ENCODE results near the gene FAM193A.

DNA sequence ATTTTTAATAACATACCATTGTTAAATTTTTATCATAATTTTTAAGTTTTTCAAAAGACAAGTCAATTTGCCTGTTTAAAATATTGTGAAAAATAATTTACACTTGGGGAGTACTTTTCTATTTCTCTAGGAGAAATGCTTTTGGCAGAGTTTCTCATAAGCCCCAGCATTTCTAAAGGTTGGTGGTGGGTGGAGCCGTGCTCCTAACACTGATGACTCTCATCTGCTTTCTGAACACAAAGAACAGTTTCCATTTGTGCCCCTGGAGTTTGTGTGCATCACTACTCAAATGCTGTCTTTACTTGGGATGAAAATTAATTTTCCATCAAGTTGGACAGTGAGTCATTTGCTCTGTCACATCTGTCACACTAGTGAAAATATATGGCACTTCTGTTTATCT, 162.1 kb downstream of the FAM193A start:
- no peak for TF ChIP-seq EZH2phosphoT487 (conservative IDR thresholded peaks at IDR 0.05; ENCODE audit: low read length)
- TF ChIP-seq, protein P1, sequence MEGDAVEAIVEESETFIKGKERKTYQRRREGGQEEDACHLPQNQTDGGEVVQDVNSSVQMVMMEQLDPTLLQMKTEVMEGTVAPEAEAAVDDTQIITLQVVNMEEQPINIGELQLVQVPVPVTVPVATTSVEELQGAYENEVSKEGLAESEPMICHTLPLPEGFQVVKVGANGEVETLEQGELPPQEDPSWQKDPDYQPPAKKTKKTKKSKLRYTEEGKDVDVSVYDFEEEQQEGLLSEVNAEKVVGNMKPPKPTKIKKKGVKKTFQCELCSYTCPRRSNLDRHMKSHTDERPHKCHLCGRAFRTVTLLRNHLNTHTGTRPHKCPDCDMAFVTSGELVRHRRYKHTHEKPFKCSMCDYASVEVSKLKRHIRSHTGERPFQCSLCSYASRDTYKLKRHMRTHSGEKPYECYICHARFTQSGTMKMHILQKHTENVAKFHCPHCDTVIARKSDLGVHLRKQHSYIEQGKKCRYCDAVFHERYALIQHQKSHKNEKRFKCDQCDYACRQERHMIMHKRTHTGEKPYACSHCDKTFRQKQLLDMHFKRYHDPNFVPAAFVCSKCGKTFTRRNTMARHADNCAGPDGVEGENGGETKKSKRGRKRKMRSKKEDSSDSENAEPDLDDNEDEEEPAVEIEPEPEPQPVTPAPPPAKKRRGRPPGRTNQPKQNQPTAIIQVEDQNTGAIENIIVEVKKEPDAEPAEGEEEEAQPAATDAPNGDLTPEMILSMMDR (IDR thresholded peaks at IDR 0.05; ENCODE audit: insufficient read depth, low read length, poor library complexity, severe bottlenecking), result no peak

Measured in SU-DHL-6 (cell line).